Suprapubic skin (tissue), 4 donors: ENCODE data around the gene PNPLA8. TPM values are rescaled to one million over a fixed set of nuclear protein-coding genes. Genes with fewer than 3 reads are reported as not detected.

Experiments used
- DNase-seq, 2 donors: peaks; one replicate each; pipeline ENCODE4 v3.0.0-alpha.2; 2019; ENCODE audit warnings: low spot score in 2 of 2
- H3K27ac ChIP-seq: fragments of 200-600 bp; sonication (generic); one replicate; pipeline ENCODE4 v1.5.1; 2019
- H3K27me3 ChIP-seq: fragments of 200-600 bp; sonication (generic); one replicate; pipeline ENCODE4 v1.5.1; 2019
- H3K36me3 ChIP-seq: fragments of 200-600 bp; sonication (generic); one replicate; pipeline ENCODE4 v1.5.1; 2019
- H3K4me1 ChIP-seq: fragments of 200-600 bp; sonication (generic); one replicate; pipeline ENCODE4 v1.5.1; 2019
- H3K4me3 ChIP-seq: fragments of 200-600 bp; sonication (generic); one replicate; pipeline ENCODE4 v1.5.1; 2019; ENCODE audit warnings: mild to moderate bottlenecking
- H3K9me3 ChIP-seq: fragments of 200-600 bp; sonication (generic); one replicate; pipeline ENCODE4 v1.5.1; 2019
- EP300 ChIP-seq: sonication (generic); formaldehyde crosslinking; IDR thresholded peaks from one replicate; pipeline ENCODE4 v1.6.1; 2017; ENCODE audit warnings: antibody characterized with exemption
- POLR2A ChIP-seq, 2 donors: fragments of 450-650 bp; IDR thresholded peaks; one replicate each; pipeline ENCODE4 v1.6.1; 2017; ENCODE audit warnings: antibody characterized with exemption in 2 of 2, mild to moderate bottlenecking in 2 of 2, moderate library complexity in 2 of 2
- POLR2AphosphoS5 ChIP-seq, 3 donors: sonication (generic); formaldehyde crosslinking; IDR thresholded peaks; one replicate each; pipeline ENCODE4 v1.6.1; 2017; ENCODE audit warnings: antibody characterized with exemption in 3 of 3
- WGBS: methylation state at CpG from one replicate; pipeline ENCODE4 v1.1.5; 2018; 5-methylcytosine and 5-hydroxymethylcytosine counted together
- total RNA-seq, 4 donors: library from RNA; depleted of rRNA; stranded (reverse); fragments of >200 nt; gene quantifications; one replicate each; pipeline ENCODE4 v1.1.0, GENCODE V29; 2016
- TF ChIP-seq, protein P1 (sequence below), 2 donors: fragments of 200-600 bp in 1 of 2; fragments of 450-650 bp in 1 of 2; sonication (generic) in 1 of 2; IDR thresholded peaks; one replicate each; pipeline ENCODE4 v1.5.1; 2016 to 2019; ENCODE audit warnings: antibody characterized with exemption in 2 of 2, mild to moderate bottlenecking in 1 of 2, moderate library complexity in 1 of 2

The PNPLA8 gene
- total RNA-seq, 4 donors from 2014 or later = 28.1 to 49.8 (median 41.5) TPM

DNA sequence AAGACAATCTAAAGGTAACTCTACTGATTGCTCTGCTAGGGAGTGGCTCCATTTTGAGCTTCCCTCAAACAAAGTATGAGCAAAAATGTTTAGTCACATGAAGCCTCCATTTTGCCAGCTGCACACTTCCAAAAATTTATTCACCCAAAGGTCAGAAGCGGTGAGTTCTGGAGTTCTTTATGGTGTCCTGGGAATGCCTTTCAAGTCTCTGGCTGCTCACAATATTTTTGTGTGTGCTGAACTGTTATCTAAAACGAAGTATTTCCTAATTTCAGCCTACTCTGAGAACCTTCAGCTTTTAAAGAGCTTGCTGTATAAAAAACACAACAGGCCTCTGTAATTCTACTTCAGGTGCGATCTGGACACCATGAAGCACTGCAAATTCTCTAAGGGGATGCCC, 85.3 kb downstream of the PNPLA8 start:
- Histone ChIP-seq H3K4me1 (no peaks in the 10 kb centered on the region), H3K9me3 (no peaks in the 10 kb centered on the region), H3K36me3 (no peaks in the 10 kb centered on the region), H3K4me3 (no peak overlapping the region), H3K27ac (no peak overlapping the region), H3K27me3 (no peaks in the 10 kb centered on the region)
- DNase-seq = no peak
- WGBS = 78% methylated on average over 3 of the region's 3 CpGs
- TF ChIP-seq POLR2AphosphoS5 (IDR thresholded peaks at IDR 0.05) (no peak), EP300 (no peak), POLR2A (IDR thresholded peaks at IDR 0.05) (no peak)
- TF ChIP-seq, protein P1, sequence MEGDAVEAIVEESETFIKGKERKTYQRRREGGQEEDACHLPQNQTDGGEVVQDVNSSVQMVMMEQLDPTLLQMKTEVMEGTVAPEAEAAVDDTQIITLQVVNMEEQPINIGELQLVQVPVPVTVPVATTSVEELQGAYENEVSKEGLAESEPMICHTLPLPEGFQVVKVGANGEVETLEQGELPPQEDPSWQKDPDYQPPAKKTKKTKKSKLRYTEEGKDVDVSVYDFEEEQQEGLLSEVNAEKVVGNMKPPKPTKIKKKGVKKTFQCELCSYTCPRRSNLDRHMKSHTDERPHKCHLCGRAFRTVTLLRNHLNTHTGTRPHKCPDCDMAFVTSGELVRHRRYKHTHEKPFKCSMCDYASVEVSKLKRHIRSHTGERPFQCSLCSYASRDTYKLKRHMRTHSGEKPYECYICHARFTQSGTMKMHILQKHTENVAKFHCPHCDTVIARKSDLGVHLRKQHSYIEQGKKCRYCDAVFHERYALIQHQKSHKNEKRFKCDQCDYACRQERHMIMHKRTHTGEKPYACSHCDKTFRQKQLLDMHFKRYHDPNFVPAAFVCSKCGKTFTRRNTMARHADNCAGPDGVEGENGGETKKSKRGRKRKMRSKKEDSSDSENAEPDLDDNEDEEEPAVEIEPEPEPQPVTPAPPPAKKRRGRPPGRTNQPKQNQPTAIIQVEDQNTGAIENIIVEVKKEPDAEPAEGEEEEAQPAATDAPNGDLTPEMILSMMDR (IDR thresholded peaks at IDR 0.05) = no peak

DNA sequence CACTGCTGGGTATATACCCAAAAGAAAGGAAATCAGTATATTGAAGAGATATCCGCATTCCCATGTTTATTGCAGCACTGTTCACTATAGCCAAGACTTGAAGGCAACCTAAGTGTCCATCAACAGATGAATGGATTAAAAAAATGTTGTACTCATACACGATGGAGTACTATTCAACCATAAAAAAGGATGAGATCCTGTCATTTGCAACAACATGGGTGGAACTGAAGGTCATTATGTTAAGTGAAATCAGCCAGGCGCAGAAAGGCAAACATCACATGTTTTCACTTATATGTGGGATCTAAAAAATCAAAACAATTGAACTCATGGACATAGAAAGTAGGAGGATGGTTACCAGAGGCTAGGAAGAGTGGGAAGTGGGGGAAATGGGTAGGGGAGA, 89.0 kb downstream of the PNPLA8 start:
- no peak for DNase-seq
- Histone ChIP-seq H3K36me3 (no peaks in the 10 kb centered on the region), H3K9me3 (no peaks in the 10 kb centered on the region), H3K4me3 (no peak overlapping the region), H3K27ac (no peak overlapping the region), H3K4me1 (no peaks in the 10 kb centered on the region), H3K27me3 (no peaks in the 10 kb centered on the region)
- 94% methylated on average over 3 of the region's 3 CpGs for WGBS
- TF ChIP-seq EP300 = no peak
- TF ChIP-seq POLR2AphosphoS5 (IDR thresholded peaks at IDR 0.05) = no peak
- TF ChIP-seq, protein P1 (IDR thresholded peaks at IDR 0.05) = no peak
- TF ChIP-seq POLR2A (IDR thresholded peaks at IDR 0.05) = no peak

DNA sequence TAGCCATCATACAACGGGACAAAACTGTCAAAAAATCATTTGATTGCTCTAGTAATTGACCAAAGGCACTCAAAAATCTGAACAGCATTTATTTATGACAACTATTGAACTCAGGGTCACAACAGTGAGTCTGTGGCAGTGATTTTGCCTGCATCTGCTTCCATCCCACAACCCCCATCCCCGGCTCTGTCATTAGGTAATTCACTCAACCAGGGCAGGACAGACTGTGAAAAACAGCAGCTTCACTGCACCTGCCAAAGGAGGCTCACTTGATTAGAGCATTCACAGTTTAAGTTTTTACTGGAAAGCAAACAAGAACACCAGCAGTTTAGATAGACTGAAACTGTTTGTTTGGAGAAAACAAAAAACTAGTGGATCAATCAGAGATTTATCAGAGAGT, 91.9 kb downstream of the PNPLA8 start:
- TF ChIP-seq EP300 = no peak
- TF ChIP-seq POLR2AphosphoS5 (IDR thresholded peaks at IDR 0.05) = no peak
- TF ChIP-seq, protein P1 (IDR thresholded peaks at IDR 0.05) = no peak
- TF ChIP-seq POLR2A (IDR thresholded peaks at IDR 0.05) = no peak
- Histone ChIP-seq H3K4me3 (no peak overlapping the region), H3K36me3 (no peaks in the 10 kb centered on the region), H3K4me1 (no peaks in the 10 kb centered on the region), H3K27ac (no peak overlapping the region), H3K27me3 (no peaks in the 10 kb centered on the region), H3K9me3 (no peaks in the 10 kb centered on the region)
- DNase-seq = no peak
- 72% methylated on average over 2 of the region's 2 CpGs for WGBS

DNA sequence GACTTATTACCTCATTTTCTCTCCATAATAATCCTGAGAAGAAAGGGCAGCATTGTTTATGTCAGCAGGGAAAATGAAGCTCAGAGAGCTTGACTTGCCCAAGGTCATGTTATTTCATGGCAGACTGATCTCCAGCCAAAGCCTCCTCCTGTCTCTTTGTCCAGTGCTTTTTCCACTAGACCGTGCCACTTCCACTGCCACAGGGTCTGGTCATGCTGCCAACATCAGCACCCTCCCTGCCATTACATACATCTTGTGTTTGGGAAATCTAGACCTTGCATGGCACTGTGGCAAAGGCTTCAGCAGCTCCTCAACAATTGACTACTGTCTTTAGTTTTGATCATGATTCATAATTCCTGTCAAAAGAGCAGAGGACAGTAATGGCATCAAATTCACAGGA, 94.8 kb downstream of the PNPLA8 start:
- DNase-seq = no peak
- WGBS = 65% methylated on average over 1 of the region's 1 CpG
- no peak overlapping the region for H3K27ac ChIP-seq
- H3K9me3 ChIP-seq = no peaks in the 10 kb centered on the region
- no peaks in the 10 kb centered on the region for H3K4me1 ChIP-seq
- no peaks in the 10 kb centered on the region for H3K36me3 ChIP-seq
- H3K27me3 ChIP-seq = no peaks in the 10 kb centered on the region
- no peak overlapping the region for H3K4me3 ChIP-seq
- TF ChIP-seq POLR2AphosphoS5 (IDR thresholded peaks at IDR 0.05) = no peak
- no peak for TF ChIP-seq POLR2A (IDR thresholded peaks at IDR 0.05)

DNA sequence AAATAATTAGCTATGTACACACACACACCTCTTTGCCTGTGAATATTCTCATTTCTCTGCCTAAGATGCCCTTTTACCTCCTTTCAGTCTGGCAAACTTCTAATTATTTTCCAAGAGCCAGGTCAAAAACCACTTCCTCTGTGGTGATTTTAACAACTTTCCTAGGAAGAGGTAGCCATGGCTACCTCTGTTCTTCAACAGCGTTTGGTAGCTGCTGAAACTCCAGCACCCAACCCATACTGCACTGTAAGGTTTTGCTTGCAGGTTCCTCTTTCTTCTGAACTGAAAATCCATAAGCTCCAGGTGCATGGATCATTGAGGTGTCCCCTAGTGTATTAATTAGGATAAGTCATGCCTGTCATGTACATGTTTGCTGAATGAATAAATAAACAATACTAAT, 95.3 kb downstream of the PNPLA8 start:
- Histone ChIP-seq H3K27ac (no peak overlapping the region), H3K36me3 (no peaks in the 10 kb centered on the region), H3K27me3 (no peaks in the 10 kb centered on the region), H3K4me1 (no peaks in the 10 kb centered on the region), H3K4me3 (no peak overlapping the region), H3K9me3 (no peaks in the 10 kb centered on the region)
- WGBS = 39% methylated on average over 1 of the region's 1 CpG
- no peak for DNase-seq
- TF ChIP-seq POLR2A (IDR thresholded peaks at IDR 0.05) (no peak), EP300 (no peak), POLR2AphosphoS5 (IDR thresholded peaks at IDR 0.05) (no peak)

DNA sequence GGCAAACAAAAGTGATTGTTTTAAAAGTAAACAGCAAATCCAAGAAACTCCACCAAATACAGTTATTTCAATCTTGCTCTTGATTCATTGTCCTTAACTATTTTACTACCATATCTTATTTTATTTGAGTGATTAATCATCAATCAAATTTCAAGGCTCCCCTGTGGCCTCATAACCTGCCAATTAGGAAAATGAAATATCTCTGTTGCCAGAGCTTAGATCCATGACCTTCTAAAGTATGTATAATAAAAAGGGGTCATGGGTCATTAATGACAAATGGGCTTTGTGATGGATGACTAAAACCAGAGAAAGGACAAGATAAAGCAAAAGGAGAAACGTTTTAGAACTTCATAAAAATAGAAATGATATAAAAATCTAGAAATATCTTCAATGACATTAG, 98.2 kb downstream of the PNPLA8 start:
- Histone ChIP-seq H3K4me3 (no peak overlapping the region), H3K36me3 (no peaks in the 10 kb centered on the region), H3K4me1 (no peaks in the 10 kb centered on the region), H3K9me3 (no peaks in the 10 kb centered on the region), H3K27ac (no peak overlapping the region), H3K27me3 (no peaks in the 10 kb centered on the region)
- TF ChIP-seq EP300 (no peak), POLR2AphosphoS5 (IDR thresholded peaks at IDR 0.05) (no peak), POLR2A (IDR thresholded peaks at IDR 0.05) (no peak)
- TF ChIP-seq, protein P1 (IDR thresholded peaks at IDR 0.05) = no peak
- WGBS = 50% methylated on average over 1 of the region's 1 CpG
- DNase-seq = no peak
